Measurements from ENCODE around the gene RTP3. TPM values are rescaled to one million over a fixed set of nuclear protein-coding genes. Genes with fewer than 3 reads are reported as not detected.

RTP3 gene
- total and polyA plus RNA-seq, 12 donors = not detected

- Histone ChIP-seq H3K27ac (no peak overlapping the region), H3K9me3 (replicated peaks in 1 of 3) (no peaks in the 10 kb centered on the region), H3K4me3 (no peak overlapping the region), H3K36me3 (replicated peaks in 1 of 2) (no peaks in the 10 kb centered on the region), H3K4me1 (replicated peaks in 1 of 2) (no peaks in the 10 kb centered on the region), H3K27me3 (no peaks in the 10 kb centered on the region)
- WGBS, 4 donors = 60 to 74% (median 72%) methylated on average over 2 of the region's 2 CpGs
- intact Hi-C loops (cut with DNase I) = no loop called here
- TF ChIP-seq POLR2A (IDR thresholded peaks at IDR 0.05) = no peak
- TF ChIP-seq, protein P1, sequence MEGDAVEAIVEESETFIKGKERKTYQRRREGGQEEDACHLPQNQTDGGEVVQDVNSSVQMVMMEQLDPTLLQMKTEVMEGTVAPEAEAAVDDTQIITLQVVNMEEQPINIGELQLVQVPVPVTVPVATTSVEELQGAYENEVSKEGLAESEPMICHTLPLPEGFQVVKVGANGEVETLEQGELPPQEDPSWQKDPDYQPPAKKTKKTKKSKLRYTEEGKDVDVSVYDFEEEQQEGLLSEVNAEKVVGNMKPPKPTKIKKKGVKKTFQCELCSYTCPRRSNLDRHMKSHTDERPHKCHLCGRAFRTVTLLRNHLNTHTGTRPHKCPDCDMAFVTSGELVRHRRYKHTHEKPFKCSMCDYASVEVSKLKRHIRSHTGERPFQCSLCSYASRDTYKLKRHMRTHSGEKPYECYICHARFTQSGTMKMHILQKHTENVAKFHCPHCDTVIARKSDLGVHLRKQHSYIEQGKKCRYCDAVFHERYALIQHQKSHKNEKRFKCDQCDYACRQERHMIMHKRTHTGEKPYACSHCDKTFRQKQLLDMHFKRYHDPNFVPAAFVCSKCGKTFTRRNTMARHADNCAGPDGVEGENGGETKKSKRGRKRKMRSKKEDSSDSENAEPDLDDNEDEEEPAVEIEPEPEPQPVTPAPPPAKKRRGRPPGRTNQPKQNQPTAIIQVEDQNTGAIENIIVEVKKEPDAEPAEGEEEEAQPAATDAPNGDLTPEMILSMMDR (IDR thresholded peaks at IDR 0.05) = no peak
- DNase-seq = no peak
Observed at GRCh38 chr3:46512191-46512749, 14.5 kb downstream of the RTP3 start.

GRCh38 chr3:46516521-46516920, 18.7 kb downstream of the RTP3 start:
- no peak overlapping the region for H3K4me3 ChIP-seq
- intact Hi-C loops (cut with DNase I) = no loop called here
- no peak overlapping the region for H3K27ac ChIP-seq
- TF ChIP-seq POLR2A (IDR thresholded peaks at IDR 0.05) = no peak
- TF ChIP-seq, protein P1 (IDR thresholded peaks at IDR 0.05) = no peak
- H3K27me3 ChIP-seq = no peaks in the 10 kb centered on the region
- 85 to 97% (median 90%) methylated on average over 4 of the region's 4 CpGs for WGBS, 4 donors
- DNase-seq = no peak
- H3K9me3 ChIP-seq (replicated peaks in 1 of 3) = no peaks in the 10 kb centered on the region
- H3K4me1 ChIP-seq (replicated peaks in 1 of 2) = no peaks in the 10 kb centered on the region
- no peaks in the 10 kb centered on the region for H3K36me3 ChIP-seq (replicated peaks in 1 of 2)

DNA sequence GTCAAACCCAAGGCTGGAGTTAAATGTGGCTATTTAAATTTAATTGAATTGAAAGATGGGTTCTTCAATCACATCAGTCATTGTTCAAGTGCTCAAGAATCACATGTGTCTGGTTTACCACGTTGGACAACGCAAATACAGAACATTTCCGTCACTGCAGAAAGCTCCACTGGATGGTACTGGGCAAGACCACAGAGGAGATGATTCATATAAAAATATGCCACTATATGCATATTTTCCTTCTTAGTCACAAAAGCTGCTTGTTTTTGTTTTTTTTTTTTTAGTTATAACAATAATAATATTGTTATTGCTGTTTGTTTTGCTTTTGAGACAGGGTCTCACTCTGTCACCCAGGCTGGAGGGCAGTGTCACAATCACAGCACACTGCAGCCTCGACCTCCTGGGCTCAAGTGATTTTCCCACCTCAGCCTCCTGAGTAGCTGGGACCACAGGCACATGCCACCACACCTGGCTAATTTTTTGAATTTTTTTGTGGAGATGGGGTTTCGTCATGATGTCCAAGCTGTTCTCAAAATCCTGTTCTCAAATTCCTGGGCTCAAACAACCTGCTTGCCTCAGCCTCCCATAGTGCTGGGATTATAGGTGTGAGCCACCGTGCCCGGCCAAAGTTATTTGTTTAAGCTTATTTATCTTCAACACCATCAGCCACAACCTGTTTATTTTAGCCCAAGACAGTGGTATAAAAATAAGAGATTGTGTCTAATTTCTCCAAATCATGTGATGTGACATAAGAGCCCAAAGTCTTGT, 19.4 kb downstream of the RTP3 start:
- Histone ChIP-seq H3K27me3 (no peaks in the 10 kb centered on the region), H3K36me3 (replicated peaks in 1 of 2) (no peaks in the 10 kb centered on the region), H3K9me3 (replicated peaks in 1 of 3) (no peaks in the 10 kb centered on the region), H3K4me1 (replicated peaks in 1 of 2) (no peaks in the 10 kb centered on the region), H3K27ac (no peak overlapping the region), H3K4me3 (no peak overlapping the region)
- TF ChIP-seq, protein P1 (IDR thresholded peaks at IDR 0.05) = no peak
- no peak for TF ChIP-seq POLR2A (IDR thresholded peaks at IDR 0.05)
- no peak for DNase-seq
- WGBS, 4 donors = 86 to 90% (median 87%) methylated on average over 7 of the region's 7 CpGs
- intact Hi-C loops (cut with DNase I) = no loop called here

DNA sequence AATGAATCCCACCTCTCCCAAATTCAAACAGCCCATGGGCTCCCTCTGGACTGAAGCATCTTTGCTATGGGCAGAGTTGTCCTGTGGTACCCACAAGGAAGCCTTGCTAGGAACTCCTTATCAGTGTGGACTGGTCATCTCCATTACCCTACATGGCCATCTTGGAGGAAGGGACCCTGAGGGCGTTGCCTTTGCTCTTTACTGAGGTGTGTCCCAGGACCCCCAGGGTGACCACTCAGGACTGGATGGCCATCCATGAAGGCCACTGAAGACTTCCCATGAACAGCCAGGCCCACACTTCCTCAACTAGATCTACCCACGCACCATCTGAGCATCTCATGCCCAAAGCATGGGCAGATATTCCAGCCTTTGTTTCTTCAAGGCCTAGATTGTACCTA, 20.0 kb downstream of the RTP3 start:
- intact Hi-C loops (cut with DNase I) = no loop called here
- H3K4me1 ChIP-seq (replicated peaks in 1 of 2) = no peaks in the 10 kb centered on the region
- no peak overlapping the region for H3K27ac ChIP-seq
- H3K9me3 ChIP-seq (replicated peaks in 1 of 3) = no peaks in the 10 kb centered on the region
- DNase-seq = no peak
- no peak for TF ChIP-seq POLR2A (IDR thresholded peaks at IDR 0.05)
- TF ChIP-seq, protein P1 (IDR thresholded peaks at IDR 0.05) = no peak
- no peaks in the 10 kb centered on the region for H3K36me3 ChIP-seq (replicated peaks in 1 of 2)
- no peaks in the 10 kb centered on the region for H3K27me3 ChIP-seq
- no peak overlapping the region for H3K4me3 ChIP-seq
- WGBS, 4 donors = 80 to 94% (median 86%) methylated on average over 1 to 2 of the region's 2 CpGs

All from adrenal gland (tissue), 12 donors.